Transverse colon (tissue), 4 donors: ENCODE measurements around the gene SHROOM2. TPM values are rescaled to one million over a fixed set of nuclear protein-coding genes. Genes with fewer than 3 reads are reported as not detected.

Experiments used
- DNase-seq: peaks from one replicate; pipeline ENCODE4 v3.0.0-alpha.2; 2019
- H3K27ac ChIP-seq, 4 donors: fragments of 200-600 bp; sonication (generic); 2 replicates each; pipeline ENCODE4 v1.5.1; 2016 to 2018; ENCODE audit warnings: inconsistent platforms in 4 of 4
- H3K27me3 ChIP-seq: fragments of 200-600 bp; sonication (generic); 2 replicates; pipeline ENCODE4 v1.5.1; 2017; ENCODE audit warnings: inconsistent platforms
- H3K36me3 ChIP-seq, 4 donors: fragments of 200-600 bp; sonication (generic); 2 replicates each; pipeline ENCODE4 v1.5.1; 2017 to 2019; ENCODE audit warnings: inconsistent platforms in 4 of 4
- H3K4me1 ChIP-seq, 4 donors: fragments of 200-600 bp; sonication (generic); 2 replicates each; pipeline ENCODE4 v1.5.1; 2017 to 2020; ENCODE audit warnings: inconsistent platforms in 4 of 4
- H3K4me3 ChIP-seq, 4 donors: fragments of 200-600 bp; sonication (generic); 1 replicate in 1 of 4; 2 replicates in 3 of 4; pipeline versions ENCODE4 v1.5.1 to v1.6.1; 2017 to 2019; ENCODE audit warnings: inconsistent platforms in 4 of 4
- H3K9me3 ChIP-seq, 2 donors: fragments of 200-600 bp; sonication (generic); 2 replicates each; pipeline ENCODE4 v1.5.1; 2017 to 2019; ENCODE audit warnings: inconsistent platforms in 2 of 2
- CTCF ChIP-seq, 5 experiments: fragments of 200-600 bp in 3 of 5; fragments of 450-650 bp in 2 of 5; sonication (generic) in 3 of 5; IDR thresholded peaks; 1 replicate in 2 of 5; 2 replicates in 3 of 5; pipeline ENCODE4 v1.5.1; 2016 to 2017; ENCODE audit warnings: antibody characterized with exemption in 5 of 5, inconsistent platforms in 3 of 5, mild to moderate bottlenecking in 2 of 5, moderate library complexity in 1 of 5
- EP300 ChIP-seq: sonication (generic); formaldehyde crosslinking; IDR thresholded peaks from one replicate; pipeline ENCODE4 v1.6.1; 2017; ENCODE audit warnings: antibody characterized with exemption, low read depth
- POLR2A ChIP-seq: fragments of 450-650 bp; IDR thresholded peaks from one replicate; pipeline ENCODE4 v1.6.1; 2016; ENCODE audit warnings: antibody characterized with exemption, mild to moderate bottlenecking, moderate library complexity
- POLR2AphosphoS5 ChIP-seq, 3 donors: sonication (generic); formaldehyde crosslinking; IDR thresholded peaks; one replicate each; pipeline ENCODE4 v1.6.1; 2016; ENCODE audit warnings: antibody characterized with exemption in 3 of 3
- WGBS, 2 donors: methylation state at CpG; one replicate each; pipeline ENCODE4 v1.1.5; 2018; ENCODE audit warnings: low coverage in 1 of 2; 5-methylcytosine and 5-hydroxymethylcytosine counted together
- in situ Hi-C, 4 donors: fragments of 200-750 bp; cut with MboI; loops; one replicate each; pipeline versions ENCODE4 v1.15.0 to v1.15.1; 2017; ENCODE audit warnings: low sequenced_read_pairs in 3 of 4, low pct_ligation_motif_present in 1 of 4, low pct_unique_long_range_greater_than_20kb in 1 of 4
- intact Hi-C: fragments of 100-400 bp; cut with DNase I; formaldehyde crosslinking; loops from one replicate; pipeline ENCODE4 v1.15.1; 2023; ENCODE audit warnings: low total_unique reads
- total RNA-seq, 4 donors: library from RNA; depleted of rRNA; stranded (reverse); fragments of >200 nt; gene quantifications; one replicate each; pipeline ENCODE4 v1.1.0, GENCODE V29; 2016

SHROOM2 gene
- total RNA-seq, 4 donors from 2014 or later, result 8.9 to 20.6 (median 11.3) TPM

DNA sequence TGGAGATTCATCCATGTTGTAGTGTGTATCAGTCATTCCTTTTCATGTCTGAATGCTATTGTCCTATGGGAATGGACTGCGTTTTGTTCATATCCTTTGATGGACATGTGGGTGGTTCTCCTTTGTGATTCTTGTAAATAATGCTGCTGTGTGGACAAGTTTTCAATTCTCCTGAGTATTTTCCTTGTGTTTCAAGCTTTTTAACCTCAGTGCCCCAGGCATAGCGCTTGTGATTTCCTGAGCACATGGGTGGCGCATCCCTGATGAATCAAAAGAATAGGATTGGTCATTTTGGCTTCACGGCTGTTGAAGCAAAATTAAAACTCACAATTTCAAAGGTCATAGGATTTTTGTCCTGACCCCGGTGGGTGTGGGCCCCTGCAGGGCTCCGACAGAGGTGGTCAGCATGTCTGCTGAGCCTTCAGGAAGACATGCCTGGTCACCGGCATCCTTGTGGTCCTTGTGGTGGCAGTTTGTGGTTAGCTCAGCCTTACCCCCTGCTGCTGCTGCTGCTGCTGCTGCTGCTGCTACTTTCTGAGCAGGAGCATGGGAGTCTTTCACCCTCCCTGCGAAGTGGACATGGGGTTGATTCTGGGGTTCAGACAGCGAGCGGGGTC is 30.0 kb downstream of the SHROOM2 start:
- Histone ChIP-seq H3K9me3 (no peaks in the 10 kb centered on the region), H3K27ac (no peak overlapping the region), H3K36me3 (no peaks in the 10 kb centered on the region), H3K4me1 (no peaks in the 10 kb centered on the region), H3K4me3 (no peak overlapping the region), H3K27me3 (no peaks in the 10 kb centered on the region)
- in situ Hi-C loops, result no loop called here
- intact Hi-C loops, result no loop called here
- 72% methylated on average over 10 of the region's 10 CpGs; no CpG with 5 or more reads in 1 of the 2 donors for WGBS, 2 donors
- TF ChIP-seq CTCF (IDR thresholded peaks at IDR 0.05) (no peak), EP300 (no peak), POLR2AphosphoS5 (IDR thresholded peaks at IDR 0.05) (no peak), POLR2A (no peak)
- DNase-seq, result no peak

- H3K4me3 ChIP-seq, result no peak overlapping the region
- in situ Hi-C loops, result no loop called here
- no peaks in the 10 kb centered on the region for H3K4me1 ChIP-seq
- H3K9me3 ChIP-seq, result no peaks in the 10 kb centered on the region
- intact Hi-C loops, result no loop called here
- H3K27me3 ChIP-seq, result no peaks in the 10 kb centered on the region
- no peaks in the 10 kb centered on the region for H3K36me3 ChIP-seq
- WGBS, 2 donors, result 81 to 91% methylated on average over 4 to 7 of the region's 7 CpGs
- TF ChIP-seq EP300, result no peak
- no peak for TF ChIP-seq CTCF (IDR thresholded peaks at IDR 0.05)
- no peak for TF ChIP-seq POLR2A
- TF ChIP-seq POLR2AphosphoS5 (IDR thresholded peaks at IDR 0.05), result no peak
- DNase-seq, result no peak
- no peak overlapping the region for H3K27ac ChIP-seq
Measured at GRCh38 chrX:9821572-9821971, 35.3 kb downstream of the SHROOM2 start.

DNA sequence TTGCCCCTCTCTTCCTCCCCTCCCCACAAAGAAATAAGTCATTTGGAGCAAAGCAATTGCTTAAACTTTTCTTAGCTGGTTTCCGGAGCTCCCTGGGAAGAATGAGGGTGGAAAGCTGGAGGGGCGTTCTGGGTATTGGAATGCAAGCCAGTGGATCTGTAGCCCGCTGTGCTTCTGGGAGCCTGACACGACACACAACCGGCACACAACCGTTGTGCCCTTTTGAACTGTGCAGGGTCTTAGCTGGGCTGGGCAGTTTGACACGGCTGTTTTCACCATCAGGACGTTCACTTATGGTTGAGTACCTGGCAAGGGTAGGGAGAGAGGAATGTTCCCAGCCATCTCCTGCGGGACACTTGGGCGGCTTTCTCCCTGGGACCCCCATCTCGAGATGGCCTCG is 38.3 kb downstream of the SHROOM2 start:
- Histone ChIP-seq H3K27me3 (no peaks in the 10 kb centered on the region), H3K9me3 (no peaks in the 10 kb centered on the region), H3K36me3 (no peaks in the 10 kb centered on the region), H3K27ac (no peak overlapping the region), H3K4me1 (no peaks in the 10 kb centered on the region), H3K4me3 (no peak overlapping the region)
- DNase-seq, result no peak
- intact Hi-C loops (no loop called here), in situ Hi-C loops (no loop called here)
- WGBS, 2 donors, result 67 to 80% methylated on average over 1 to 12 of the region's 12 CpGs
- TF ChIP-seq POLR2A, result no peak
- TF ChIP-seq CTCF (IDR thresholded peaks at IDR 0.05), result no peak
- TF ChIP-seq EP300, result no peak
- TF ChIP-seq POLR2AphosphoS5 (IDR thresholded peaks at IDR 0.05), result no peak

DNA sequence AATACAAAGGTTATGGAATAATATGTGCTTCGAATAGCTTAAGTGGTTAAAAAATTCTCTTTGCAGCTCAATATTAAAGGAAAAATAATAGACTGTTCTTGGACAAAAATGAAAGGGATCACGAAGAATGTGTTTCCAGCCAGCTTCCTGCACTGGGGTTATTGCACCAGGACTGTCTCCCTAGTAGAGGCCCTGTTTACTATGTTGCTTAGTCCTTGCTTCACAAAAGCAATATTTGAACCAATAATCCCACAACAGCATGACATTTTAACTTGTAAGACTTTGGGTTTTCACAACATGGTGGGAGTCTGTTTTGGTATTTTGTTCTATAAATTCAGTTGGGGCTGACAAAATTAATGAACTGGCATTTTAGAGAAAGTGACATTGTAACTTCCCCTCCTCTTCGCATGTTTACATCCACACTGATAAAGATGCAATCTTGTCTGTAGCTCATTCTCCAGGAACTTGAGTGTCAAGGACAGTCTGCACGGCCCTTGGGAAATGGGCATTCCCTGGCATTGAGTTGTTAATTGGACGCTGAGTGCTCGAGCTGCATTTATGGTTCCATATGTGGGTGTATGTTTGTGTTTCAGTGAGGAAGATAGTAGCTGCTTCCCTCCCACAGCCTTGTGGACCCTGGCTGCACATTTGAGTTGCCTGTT is 39.0 kb downstream of the SHROOM2 start:
- no peak for TF ChIP-seq POLR2A
- no peak for TF ChIP-seq POLR2AphosphoS5 (IDR thresholded peaks at IDR 0.05)
- no peak for TF ChIP-seq CTCF (IDR thresholded peaks at IDR 0.05)
- no peak overlapping the region for H3K27ac ChIP-seq
- H3K4me3 ChIP-seq, result no peak overlapping the region
- in situ Hi-C loops (no loop called here), intact Hi-C loops (no loop called here)
- 49 to 54% methylated on average over 2 to 6 of the region's 6 CpGs for WGBS, 2 donors
- H3K4me1 ChIP-seq, result no peaks in the 10 kb centered on the region
- no peaks in the 10 kb centered on the region for H3K27me3 ChIP-seq
- H3K36me3 ChIP-seq, result no peaks in the 10 kb centered on the region
- no peaks in the 10 kb centered on the region for H3K9me3 ChIP-seq
- no peak for DNase-seq
